SKM-1 (cell line): Measurements from ENCODE around the gene VWA3B.

ENCODE experiments used
- DNase-seq: peaks from one replicate; lab custom pipeline; 2025; ENCODE audit not compliant: unreplicated experiment; lab: John Stamatoyannopoulos, UW

VWA3B gene

DNA sequence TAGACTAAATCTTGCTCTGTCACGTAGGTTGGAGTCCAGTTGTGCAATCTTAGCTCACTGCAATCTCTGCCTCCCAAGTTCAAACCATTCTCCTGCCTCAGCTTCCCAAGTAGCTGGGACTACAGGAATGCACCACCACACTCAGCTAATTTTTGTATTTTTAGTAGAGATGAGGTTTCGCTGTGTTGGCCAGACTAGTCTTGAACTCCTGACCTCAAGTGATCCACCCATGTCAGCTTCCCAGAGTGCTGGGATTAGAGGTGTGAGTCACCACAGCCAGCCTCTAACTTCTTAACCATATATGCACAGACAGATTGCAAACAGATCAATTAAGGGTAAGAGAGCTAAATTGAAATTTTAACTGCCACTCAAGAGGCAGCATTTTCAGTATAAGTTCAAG, 237.2 kb downstream of the VWA3B start:
- no peak for DNase-seq

- no peak for DNase-seq
Observed at GRCh38 chr2:98327776-98328175, 240.8 kb downstream of the VWA3B start.

GRCh38 chr2:98329549-98329948, 242.6 kb downstream of the VWA3B start:
- no peak for DNase-seq

- DNase-seq: no peak
Observed at GRCh38 chr2:98332989-98333388, 246.0 kb downstream of the VWA3B start.

- no peak for DNase-seq
Observed at GRCh38 chr2:98333922-98334321, 247.0 kb downstream of the VWA3B start.

DNA sequence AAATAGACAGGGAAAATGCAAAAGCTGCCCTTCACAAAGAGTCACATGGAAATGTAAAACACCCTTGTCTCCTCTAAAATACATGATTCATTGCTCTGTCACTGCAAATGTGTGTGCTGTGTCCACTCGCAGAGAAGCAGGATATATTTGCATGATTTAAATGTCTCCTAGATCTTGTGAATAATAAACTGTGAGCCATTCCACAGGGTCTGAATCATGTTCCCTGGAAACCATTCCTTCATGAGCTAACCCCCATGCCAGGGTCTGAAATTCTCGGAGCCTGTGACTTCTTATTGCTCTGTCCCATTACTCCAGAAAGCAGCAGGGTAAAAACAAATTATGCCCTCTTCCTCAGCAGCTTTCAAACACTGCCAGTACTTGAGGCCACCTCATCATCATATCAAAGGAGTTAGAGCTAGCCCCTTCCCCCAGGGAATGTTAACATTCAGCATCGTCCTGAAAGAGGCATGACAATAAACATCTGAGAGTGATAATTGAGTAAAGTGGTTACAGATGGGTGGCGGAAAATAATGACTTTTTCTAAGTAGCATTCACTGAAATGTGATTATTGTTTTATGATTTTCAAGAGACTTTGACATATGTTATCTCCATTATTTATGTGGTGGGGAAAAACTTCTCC, 247.6 kb downstream of the VWA3B start:
- no peak for DNase-seq

DNA sequence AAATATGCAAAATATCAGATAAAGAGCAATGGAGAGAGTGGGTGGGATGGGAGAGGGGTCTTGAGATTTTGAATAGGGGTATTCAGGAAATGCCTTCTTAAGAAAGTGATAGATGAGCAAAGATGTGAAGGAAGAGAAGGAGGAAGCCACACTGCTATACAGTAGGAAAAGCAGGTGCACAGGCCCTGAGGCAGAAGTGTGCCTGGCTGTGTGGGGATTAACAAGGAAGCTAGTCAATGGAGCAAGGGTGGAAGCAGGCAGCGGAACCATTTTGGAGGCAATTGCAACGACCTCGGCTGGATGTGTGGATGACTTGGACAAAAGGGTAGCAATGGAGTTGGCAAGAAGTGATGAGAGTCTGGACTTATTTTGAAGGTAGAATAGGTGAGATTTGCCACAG, 248.3 kb downstream of the VWA3B start:
- no peak for DNase-seq

DNA sequence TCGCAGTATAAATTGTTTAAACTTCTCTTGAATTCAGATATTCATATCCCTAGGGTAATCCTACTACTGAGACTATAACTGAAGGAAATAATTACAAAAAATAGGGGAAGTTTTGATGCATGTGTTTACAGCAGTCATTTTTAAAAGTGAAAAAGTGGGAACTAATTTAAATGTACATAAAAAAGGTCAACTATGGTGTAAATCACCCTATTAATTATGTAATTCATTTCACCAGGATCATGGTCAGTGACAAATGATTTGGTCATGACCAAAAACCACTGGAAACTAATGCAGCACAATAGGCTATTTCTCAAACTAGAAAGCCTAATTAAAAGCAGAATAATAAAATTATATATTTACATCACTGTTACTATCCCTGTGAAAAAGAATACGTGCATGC, 254.3 kb downstream of the VWA3B start:
- DNase-seq: no peak

- DNase-seq: no peak
Observed at GRCh38 chr2:98343285-98343684, 256.3 kb downstream of the VWA3B start.

GRCh38 chr2:98346311-98347236, 259.6 kb downstream of the VWA3B start, which contains the start of gene CNGA3:
Gene CNGA3, plus strand, starts transcription at chr2:98346456. Its CDS starts 23,520 bp downstream, at chr2:98369976.
- DNase-seq: no peak

GRCh38 chr2:98347298-98348065, 260.5 kb downstream of the VWA3B start:
- DNase-seq: no peak

GRCh38 chr2:98348066-98348561, 261.1 kb downstream of the VWA3B start:
- no peak for DNase-seq

DNA sequence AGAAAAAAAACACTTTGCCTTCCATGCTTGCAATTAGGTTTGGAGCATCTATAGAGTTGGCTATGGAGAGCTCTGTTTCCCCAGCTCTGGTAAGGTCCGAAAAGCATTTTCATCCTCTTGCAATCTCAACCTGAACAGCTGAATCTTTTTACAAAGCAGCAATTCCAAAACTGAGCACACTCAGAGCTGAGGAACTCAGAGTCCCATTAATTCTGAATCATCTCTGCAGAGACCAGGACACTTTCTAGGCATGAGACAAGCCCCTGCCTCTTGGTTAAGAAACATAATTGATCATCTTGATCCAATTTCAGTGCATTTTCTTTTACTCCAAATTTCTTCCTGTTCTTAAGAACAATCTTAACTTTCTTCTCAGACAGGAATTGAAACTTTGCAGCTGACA, 263.4 kb downstream of the VWA3B start:
- DNase-seq: no peak

GRCh38 chr2:98355881-98356280, 268.9 kb downstream of the VWA3B start:
- no peak for DNase-seq

DNA sequence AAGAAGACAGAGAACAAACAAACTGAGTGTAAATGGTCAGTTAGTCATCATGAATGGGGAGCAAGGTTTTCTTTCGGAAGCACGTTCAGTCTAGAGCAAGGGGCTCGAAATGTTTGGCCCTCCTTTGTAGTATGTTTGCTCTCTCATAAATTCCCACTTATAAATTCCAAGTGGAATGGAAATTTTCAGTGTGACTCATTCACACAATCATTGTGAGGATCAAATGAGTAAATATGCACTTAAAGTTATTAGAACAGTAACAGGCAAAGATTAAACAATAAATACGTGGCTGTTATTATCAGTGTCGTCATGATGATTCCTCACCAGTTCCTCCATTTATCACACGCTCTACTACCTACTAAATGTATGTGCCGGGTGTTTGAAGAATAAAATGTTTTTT, 269.8 kb downstream of the VWA3B start:
- no peak for DNase-seq

- DNase-seq: no peak
Observed at GRCh38 chr2:98357849-98358248, 270.9 kb downstream of the VWA3B start.

DNA sequence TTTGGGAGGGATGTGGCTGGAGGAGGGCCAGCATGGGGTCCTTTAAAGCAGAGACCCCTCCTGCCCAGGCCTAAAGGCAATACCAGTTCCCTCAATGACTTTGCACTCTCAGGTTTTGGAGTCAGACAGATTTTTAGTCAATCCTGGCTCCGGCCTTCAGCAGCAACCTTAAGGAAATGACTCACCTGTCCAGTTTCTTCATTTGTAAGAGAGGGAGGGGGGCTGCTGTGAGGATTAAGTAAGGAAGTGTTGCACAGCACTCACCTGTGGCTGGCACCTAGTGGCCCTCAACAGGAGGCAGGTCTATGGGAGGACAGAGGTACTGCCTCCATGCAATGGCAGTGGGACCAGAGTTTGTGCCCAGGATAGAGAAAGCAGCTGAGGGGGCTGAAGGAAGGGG, 273.0 kb downstream of the VWA3B start:
- no peak for DNase-seq
